Immature natural killer cell (primary cell): ENCODE results near the gene HEMGN. TPM values are rescaled to one million over a fixed set of nuclear protein-coding genes. Genes with fewer than 3 reads are reported as not detected.

Experiments used
- DNase-seq, 3 donors: peaks; one replicate each; pipeline ENCODE4 v3.0.0; 2022; ENCODE audit warnings: mixed read lengths in 1 of 3
- H3K27ac Mint-ChIP-seq, 6 donors: one replicate each; pipeline ENCODE4 v1.8.0; 2020; ENCODE audit warnings: mixed read lengths in 6 of 6, mild to moderate bottlenecking in 5 of 6, inconsistent platforms in 4 of 6, moderate library complexity in 3 of 6
- H3K27me3 Mint-ChIP-seq, 3 donors: one replicate each; pipeline ENCODE4 v1.8.0; 2020 to 2021; ENCODE audit warnings: low read depth in 3 of 3, mild to moderate bottlenecking in 3 of 3, mixed read lengths in 3 of 3, moderate library complexity in 3 of 3, inconsistent platforms in 1 of 3
- H3K36me3 Mint-ChIP-seq, 3 donors: one replicate each; pipeline ENCODE4 v1.8.0; 2020; ENCODE audit warnings: mixed read lengths in 3 of 3, inconsistent platforms in 2 of 3, mild to moderate bottlenecking in 2 of 3
- H3K4me1 Mint-ChIP-seq, 2 donors: one replicate each; pipeline ENCODE4 v1.8.0; 2020; ENCODE audit warnings: inconsistent platforms in 2 of 2, mild to moderate bottlenecking in 2 of 2, mixed read lengths in 2 of 2, moderate library complexity in 1 of 2
- H3K4me3 Mint-ChIP-seq, 5 donors: one replicate each; pipeline ENCODE4 v1.8.0; 2020; ENCODE audit warnings: mild to moderate bottlenecking in 5 of 5, mixed read lengths in 5 of 5, inconsistent platforms in 3 of 5, moderate library complexity in 3 of 5
- H3K9me3 Mint-ChIP-seq, 6 donors: one replicate each; pipeline ENCODE4 v1.8.0; 2020; ENCODE audit warnings: mild to moderate bottlenecking in 6 of 6, mixed read lengths in 6 of 6, inconsistent platforms in 4 of 6, moderate library complexity in 3 of 6
- polyA plus RNA-seq, 3 donors: library from polyadenylated mRNA; unstranded; fragments of 300-500 nt; fragmentation: Illumina TruSeq; gene quantifications; one replicate each; pipeline ENCODE4 v1.2.3, GENCODE V29; 2021

Gene HEMGN
- polyA plus RNA-seq, 3 donors from 2014 or later = 0.77 to 1.8 (median 0.97) TPM

DNA sequence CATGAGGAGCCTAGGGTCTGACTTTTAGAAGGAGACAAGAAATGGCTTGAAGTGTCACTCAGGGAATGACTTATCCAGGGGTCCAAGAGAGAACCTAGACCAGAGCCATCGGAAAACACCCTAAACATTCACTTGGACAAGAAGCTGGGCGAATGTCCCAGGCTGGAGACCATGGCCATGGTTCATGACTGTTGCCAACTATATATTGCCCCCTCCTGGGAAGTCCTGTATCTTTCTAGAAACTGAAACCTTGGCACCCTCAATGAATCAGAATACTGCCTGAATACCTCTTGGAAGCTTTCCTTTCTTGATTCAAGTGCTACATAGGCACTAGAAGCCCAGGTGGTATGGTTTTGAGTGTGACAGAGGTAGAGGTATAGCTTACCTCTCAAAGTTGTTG is 45.6 kb downstream of the HEMGN start:
- peaks cover 0 to 15% (median 9%) of the 10 kb centered on the region in 3 donors for H3K36me3 Mint-ChIP-seq
- H3K4me3 Mint-ChIP-seq = no peak overlapping the region
- no peak for DNase-seq
- H3K4me1 Mint-ChIP-seq = no peaks in the 10 kb centered on the region
- H3K9me3 Mint-ChIP-seq = no peaks in the 10 kb centered on the region
- H3K27ac Mint-ChIP-seq = no peak overlapping the region
- H3K27me3 Mint-ChIP-seq = peaks cover 1 to 4% (median 3%) of the 10 kb centered on the region in 3 donors

GRCh38 chr9:97891736-97892135 is 46.2 kb downstream of the HEMGN start:
- Mint-ChIP-seq H3K36me3 (peaks cover 0 to 10% (median 4%) of the 10 kb centered on the region in 3 donors), H3K4me3 (no peak overlapping the region), H3K4me1 (no peaks in the 10 kb centered on the region), H3K27ac (no peak overlapping the region), H3K9me3 (no peaks in the 10 kb centered on the region), H3K27me3 (peaks cover 1 to 4% (median 3%) of the 10 kb centered on the region in 3 donors)
- DNase-seq = no peak

DNA sequence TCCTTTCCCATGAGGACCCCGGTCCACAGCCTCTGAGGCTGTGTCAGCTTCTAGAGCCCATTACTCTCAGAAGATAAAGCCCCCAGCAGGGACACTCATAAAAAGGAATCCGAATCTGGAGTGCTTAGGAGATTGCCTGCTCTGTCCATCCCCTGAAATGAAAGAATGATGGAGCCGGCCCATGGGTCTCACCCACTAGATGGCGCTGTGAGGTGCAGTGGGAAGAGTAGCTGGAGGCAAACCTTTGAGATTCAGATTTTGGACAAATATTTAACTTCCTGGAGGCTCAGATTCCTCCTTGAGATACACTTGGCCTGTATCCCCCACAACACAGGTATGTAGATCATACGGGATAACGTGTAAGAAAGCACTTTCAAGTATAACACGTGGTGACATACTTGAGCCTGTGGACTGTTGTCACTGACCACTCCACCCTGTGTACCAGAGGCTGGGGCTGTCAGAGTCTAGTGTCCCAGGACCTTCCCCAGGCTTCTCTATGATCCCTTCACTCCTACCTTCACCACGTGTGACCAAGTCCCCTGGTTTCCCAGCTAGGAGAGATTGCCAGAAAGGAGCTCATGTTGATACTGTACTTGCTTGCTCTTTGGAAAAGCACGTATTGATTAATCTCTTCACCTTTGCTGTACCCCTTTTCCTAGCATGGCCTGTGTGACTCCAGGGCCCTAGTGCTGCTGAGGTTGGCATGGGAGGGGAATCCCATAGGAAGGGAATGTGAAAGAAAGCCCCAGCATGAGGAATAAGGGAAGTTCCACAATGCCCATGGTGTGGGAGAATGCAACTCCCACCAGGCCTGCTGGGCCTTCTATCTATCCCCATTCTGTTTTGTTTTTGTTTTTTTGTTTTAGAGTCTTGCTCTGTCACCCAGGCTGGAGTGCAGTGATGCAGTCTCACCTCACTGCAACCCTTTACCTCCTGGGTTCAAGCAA is 47.8 kb downstream of the HEMGN start:
- Mint-ChIP-seq H3K27me3 (peaks cover 1 to 4% (median 3%) of the 10 kb centered on the region in 3 donors), H3K4me1 (no peaks in the 10 kb centered on the region), H3K27ac (peak overlapping the region in 1 of 6 donors; percentile 7), H3K4me3 (no peak overlapping the region), H3K9me3 (no peaks in the 10 kb centered on the region), H3K36me3 (peaks cover 0 to 4% (median under 1%) of the 10 kb centered on the region in 3 donors)
- peak; percentile 32 to 36 (median 36) for DNase-seq

DNA sequence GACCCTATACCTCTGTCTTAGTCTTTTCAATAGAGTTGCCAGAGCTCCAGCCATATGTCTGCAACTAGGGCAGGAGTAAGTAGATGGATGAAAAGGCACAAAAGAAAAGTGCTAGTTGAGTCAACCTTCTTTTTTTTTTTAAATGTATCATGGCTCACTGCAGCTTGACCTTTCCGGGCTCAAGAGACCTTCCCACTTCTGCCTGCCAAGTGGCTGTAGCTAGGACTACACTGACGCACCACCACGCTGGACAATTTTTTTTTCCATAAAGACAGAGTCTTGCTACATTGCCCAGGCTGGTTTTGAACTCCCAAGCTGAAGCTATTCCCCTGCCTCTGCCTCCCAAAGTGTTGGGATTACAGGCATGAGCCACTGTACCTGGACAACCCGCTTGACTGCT is 57.6 kb downstream of the HEMGN start:
- H3K9me3 Mint-ChIP-seq = no peaks in the 10 kb centered on the region
- H3K27me3 Mint-ChIP-seq = peaks cover 0 to 4% (median 2%) of the 10 kb centered on the region in 3 donors
- H3K4me1 Mint-ChIP-seq = no peaks in the 10 kb centered on the region
- no peak for DNase-seq
- no peak overlapping the region for H3K27ac Mint-ChIP-seq
- H3K36me3 Mint-ChIP-seq = peaks cover 2 to 6% (median 3%) of the 10 kb centered on the region in 3 donors
- no peak overlapping the region for H3K4me3 Mint-ChIP-seq

Other genes starting within 250 kb of the HEMGN start
- gene XPA, start 240.8 kb downstream of the HEMGN start, polyA plus RNA-seq = 10 to 100 TPM; 32.2 to 36.5 (median 32.5) TPM
- not detected for gene FOXE1, start 84.9 kb downstream of the HEMGN start, polyA plus RNA-seq
- 10 to 100 TPM in 1 of 3 donors, 1 to 10 TPM in 2; 5.9 to 11.4 (median 7.9) TPM for gene TRMO, start 15.7 kb downstream of the HEMGN start, polyA plus RNA-seq
- gene ANP32B, start 45.2 kb upstream of the HEMGN start, polyA plus RNA-seq = 10 to 100 TPM; 33.9 to 53.7 (median 39.1) TPM
- 10 to 100 TPM; 21.5 to 41.8 (median 34.1) TPM for gene NANS, start 118.6 kb upstream of the HEMGN start, polyA plus RNA-seq
- 10 to 100 TPM; 34.8 to 95.0 (median 35.9) TPM for gene TRIM14, start 181.1 kb upstream of the HEMGN start, polyA plus RNA-seq